ENCODE results near the gene INO80D. TPM values are rescaled to one million over a fixed set of nuclear protein-coding genes. Genes with fewer than 3 reads are reported as not detected.
A peak's percentile ranks its signal among the peaks of the same experiment; 100 is the strongest.

The INO80D gene
- total RNA-seq, 1 experiment from 2014 or later: 46.0 TPM

DNA sequence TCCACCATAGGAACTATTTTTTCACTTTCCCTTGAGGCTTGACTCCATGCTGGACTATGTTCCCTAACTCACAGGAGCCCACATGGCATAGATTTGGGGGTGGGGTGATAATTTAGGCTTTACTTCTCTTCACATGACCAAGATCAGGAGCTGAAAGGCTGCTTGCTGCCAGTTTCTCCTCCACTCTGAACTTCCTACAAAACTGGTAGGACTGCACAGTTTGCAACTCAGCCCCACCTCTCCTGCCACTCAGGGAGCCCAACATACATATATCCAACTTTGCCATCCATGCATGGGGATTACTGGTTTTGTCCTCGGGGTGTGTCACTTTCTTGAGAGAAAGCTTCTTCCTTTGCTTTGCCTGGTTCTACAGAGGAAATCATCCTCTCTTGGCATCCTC, 14.2 kb downstream of the INO80D start:
- Mint-ChIP-seq H3K9me3 (no peaks in the 10 kb centered on the region), H3K27ac (peak overlapping the region in 2 of 3 experiments; percentile 59 to 72; a peak in 3 of 7 replicates), H3K36me3 (ENCODE audit: insufficient read depth in 1 of 3, low read depth in 3 of 3) (peaks cover 6 to 19% (median 10%) of the 10 kb centered on the region in 3 experiments; a peak in 6 of 7 replicates), H3K4me1 (peaks cover 23 to 26% of the 10 kb centered on the region in 2 experiments), H3K27me3 (ENCODE audit: low read depth) (no peaks in the 10 kb centered on the region), H3K4me3 (no peak overlapping the region)
- no peaks in the 10 kb centered on the region for H3K27me3 ChIP-seq (ENCODE audit: insufficient read depth, low read length)
- peaks cover 28% of the 10 kb centered on the region; the same call in 1 of the 2 replicates for H3K79me2 ChIP-seq (ENCODE audit: insufficient read depth, low read length)
- no peak overlapping the region for H4K8ac ChIP-seq (replicated peaks; ENCODE audit: insufficient read length, low read depth, low read length)
- no peak overlapping the region for H2BK5ac ChIP-seq (ENCODE audit: insufficient read length, low read length)
- no peak overlapping the region for H3K14ac ChIP-seq (ENCODE audit: insufficient read depth, low read length)
- H2BK15ac ChIP-seq (ENCODE audit: low read depth, low read length): no peak overlapping the region
- H3K4me2 ChIP-seq (ENCODE audit: insufficient read depth, insufficient read length, low read length): no peak overlapping the region
- no peak overlapping the region for H3T11ph ChIP-seq (ENCODE audit: low read length)
- TF ChIP-seq CTCF (conservative IDR thresholded peaks at IDR 0.05): no peak
- no CpG with 5 or more reads among the region's 1 CpG for WGBS (ENCODE audit: extremely low coverage, insufficient read length, low lambda C conversion rate)
- no peak overlapping the region for H3K27ac ChIP-seq (ENCODE audit: insufficient read length, low read depth, low read length)
- no peaks in the 10 kb centered on the region; the same call in 1 of the 2 replicates for H3K4me1 ChIP-seq (ENCODE audit: insufficient read depth, low read length)
- H4K20me1 ChIP-seq (ENCODE audit: control insufficient read depth, insufficient read depth, insufficient read length): no peaks in the 10 kb centered on the region
- H2BK120ac ChIP-seq (ENCODE audit: low read depth, low read length, poor library complexity, severe bottlenecking): no peak overlapping the region
- DNase-seq: no peak
- H2BK20ac ChIP-seq (ENCODE audit: low read depth, low read length, poor library complexity, severe bottlenecking): no peak overlapping the region
- no peak overlapping the region for H4K5ac ChIP-seq (ENCODE audit: insufficient read length, low read depth, low read length)
- no peaks in the 10 kb centered on the region for H3K23me2 ChIP-seq (ENCODE audit: insufficient read length, low read depth, low read length, poor library complexity, severe bottlenecking)
- no peak overlapping the region for H4K91ac ChIP-seq (ENCODE audit: insufficient read length, low read depth, low read length)
- H2AK5ac ChIP-seq (ENCODE audit: insufficient read length, low read length): no peak overlapping the region
- H3K79me1 ChIP-seq (ENCODE audit: insufficient read depth, low read depth, low read length, poor library complexity, severe bottlenecking): peaks cover 10% of the 10 kb centered on the region
- H3K56ac ChIP-seq (ENCODE audit: insufficient read length, low read depth, low read length): no peak overlapping the region
- H3K18ac ChIP-seq (ENCODE audit: insufficient read length, low read depth, low read length): no peak overlapping the region
- H2AFZ ChIP-seq (ENCODE audit: low read length): no peak overlapping the region
- no peaks in the 10 kb centered on the region for H3K9me3 ChIP-seq (ENCODE audit: control insufficient read depth, low read depth, low read length)
- H2BK12ac ChIP-seq (ENCODE audit: insufficient read length, low read depth, low read length): no peak overlapping the region
- H3K23ac ChIP-seq (ENCODE audit: insufficient read length, low read depth, low read length): no peak overlapping the region
- no peak overlapping the region for H3K4ac ChIP-seq (ENCODE audit: low read depth, low read length)
- no peak overlapping the region for H3K9ac ChIP-seq (ENCODE audit: extremely low read depth, insufficient read length, low read length)

Data from H9 (cell line).